Effector CD8-positive, alpha-beta T cell (primary cell): ENCODE data around the gene NELFB.
"Not testable (repeated sequence)": the region's sequence is repeated elsewhere in the genome, so short reads cannot be mapped to it uniquely, and the experiment has no call there.

ENCODE experiments used
- DNase-seq: peaks from one replicate; lab custom pipeline; 2025; lab: John Stamatoyannopoulos, UW

NELFB gene

DNA sequence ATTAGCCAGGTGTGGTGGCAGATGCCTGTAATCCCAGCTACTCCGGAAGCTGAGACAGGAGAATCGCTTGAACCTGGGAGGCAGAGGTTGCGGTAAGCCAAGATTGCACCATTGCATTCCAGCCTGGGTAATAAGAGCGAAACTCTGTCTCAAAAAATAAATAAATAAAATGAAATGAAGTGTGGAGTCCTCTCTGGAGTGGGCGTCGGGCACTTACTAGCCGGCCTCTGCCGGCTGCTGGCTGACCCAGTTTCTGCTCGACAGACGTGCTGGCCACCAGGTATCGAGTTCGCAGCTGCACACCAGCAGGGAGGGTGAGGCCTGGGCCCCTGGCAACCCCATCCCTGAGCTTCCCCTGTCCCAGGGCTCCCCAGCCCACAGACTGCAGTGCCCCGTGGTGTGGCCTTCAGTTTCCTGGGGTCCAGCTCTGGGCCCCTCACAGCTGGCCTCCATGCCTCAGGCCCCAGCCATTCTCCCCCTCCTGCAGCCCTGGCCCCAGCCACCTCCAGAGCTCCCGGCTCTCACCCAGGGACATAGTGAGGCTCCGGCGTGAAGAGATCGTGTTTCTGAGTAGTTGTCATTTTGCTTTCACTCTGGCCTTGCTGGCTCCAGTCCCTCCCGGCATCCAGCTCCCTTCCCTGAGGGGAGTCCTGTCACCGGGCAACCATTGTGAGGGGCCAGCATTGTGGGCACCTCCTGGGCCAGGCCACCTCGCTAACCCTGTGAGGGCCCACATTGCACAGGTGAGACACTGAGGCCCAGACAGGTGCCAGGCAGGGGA lies 7.8 kb upstream of the NELFB start:
- DNase-seq: no peak

DNA sequence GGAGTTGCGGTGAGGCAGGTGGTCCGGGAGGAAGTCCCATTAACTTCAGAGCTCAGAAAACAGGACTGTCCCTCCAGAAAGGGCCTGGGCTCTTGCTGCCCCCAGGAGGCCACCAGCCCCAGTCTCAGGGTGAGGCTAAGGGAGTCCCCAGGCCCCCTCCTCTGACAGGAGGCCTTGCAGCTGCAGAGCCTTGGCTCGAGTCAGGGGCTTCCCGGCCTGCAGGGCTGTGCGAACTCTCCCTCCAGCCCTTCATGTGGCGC lies 7.3 kb upstream of the NELFB start:
- DNase-seq: no peak

DNA sequence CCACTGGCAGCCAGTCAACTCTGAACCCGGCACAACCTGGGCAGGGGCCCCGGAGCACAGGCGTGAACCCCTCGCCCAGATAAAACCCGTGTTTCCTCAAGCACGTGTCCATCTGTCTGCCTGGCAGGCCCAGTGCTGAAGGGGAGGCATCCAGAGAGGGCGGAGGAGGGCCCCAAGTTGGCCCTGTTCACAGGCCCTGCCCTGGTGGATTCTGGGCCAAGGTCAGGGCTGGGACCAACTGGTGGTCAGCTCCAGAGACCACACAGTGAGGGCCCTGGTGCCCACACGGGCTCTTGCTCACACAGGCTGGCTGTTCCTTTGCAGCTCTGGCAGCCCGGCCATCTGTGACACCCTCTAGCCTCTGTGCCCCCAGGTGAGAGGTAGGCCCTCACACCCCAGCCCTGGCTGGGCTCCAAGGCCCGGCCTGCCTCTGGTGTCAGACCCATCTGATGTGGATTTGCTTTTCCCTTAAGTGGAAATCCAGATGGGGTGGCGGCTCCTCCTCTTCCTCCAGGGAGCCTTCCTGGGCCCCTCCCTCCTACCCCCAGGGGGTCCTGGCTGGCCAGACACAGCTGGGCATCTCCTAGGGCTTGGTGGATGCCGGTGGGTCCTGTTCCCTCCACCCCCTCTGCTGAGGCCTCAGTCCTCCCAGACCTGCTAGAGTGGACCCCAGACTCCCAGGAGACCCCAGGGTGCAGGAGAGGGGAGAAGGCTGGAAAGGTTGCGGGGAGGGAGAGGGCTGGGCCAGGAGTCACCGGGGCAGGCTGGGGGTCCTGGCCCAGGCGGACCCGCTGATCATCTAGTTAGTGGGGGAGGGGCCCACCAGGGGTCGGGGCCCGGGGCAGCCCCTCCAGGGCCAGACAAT lies 4.6 kb upstream of the NELFB start:
- no peak for DNase-seq

DNA sequence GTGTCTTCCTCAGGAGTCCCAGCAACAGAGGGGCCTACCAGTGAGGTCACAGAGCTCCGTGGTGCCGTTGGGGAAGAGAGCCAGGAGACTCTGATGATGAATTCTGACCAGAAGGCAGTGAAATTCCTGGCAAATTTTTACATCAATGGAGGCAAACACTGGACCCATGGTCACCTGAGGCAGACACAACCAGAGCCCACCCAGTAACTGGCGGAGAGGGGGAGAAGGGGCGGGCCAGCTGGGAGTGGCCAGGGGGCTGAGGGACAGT lies 4.0 kb upstream of the NELFB start, which contains the start of gene STPG3:
STPG3 (plus strand) TSS at position 93 of the 268 bp plus-strand sequence; CDS start at position 94, 1 bp downstream.
- DNase-seq: no peak

DNA sequence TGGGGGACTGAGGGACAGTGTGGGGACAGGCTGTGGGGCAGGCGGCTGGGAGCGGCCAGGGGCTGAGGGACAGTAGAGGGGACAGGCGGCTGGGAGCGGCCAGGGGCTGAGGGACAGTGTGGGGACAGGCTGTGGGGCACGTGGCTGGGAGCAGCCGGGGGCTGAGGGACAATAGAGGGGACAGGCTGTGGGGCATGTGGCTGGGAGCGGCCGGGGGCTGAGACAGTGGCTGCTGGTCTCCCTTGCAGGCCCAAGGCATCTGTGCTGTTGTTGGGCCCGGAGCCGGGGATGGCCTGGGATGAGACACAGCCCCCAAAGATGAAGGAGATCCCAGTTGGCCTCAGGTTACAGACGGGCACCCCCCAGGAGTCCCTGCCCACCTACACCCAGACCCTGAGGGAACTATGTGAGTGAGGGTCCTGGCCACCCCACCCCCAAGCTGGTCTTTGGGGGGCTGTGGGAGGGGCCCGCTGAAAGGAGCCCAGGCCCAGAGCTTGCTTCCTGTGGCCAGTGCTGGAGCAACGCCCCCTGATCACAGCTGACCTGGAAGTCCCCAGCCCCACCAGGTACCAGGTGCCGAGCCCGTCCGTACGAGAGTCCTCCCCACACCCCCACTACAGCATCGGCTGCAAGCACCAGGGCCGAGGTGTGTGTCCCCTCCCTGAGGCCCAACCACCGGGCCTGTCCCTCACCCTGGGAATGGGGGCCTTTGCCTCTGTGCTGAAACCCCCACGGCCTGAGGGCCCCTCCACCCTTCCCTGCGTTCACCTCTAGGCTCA lies 3.4 kb upstream of the NELFB start:
- DNase-seq: no peak

DNA sequence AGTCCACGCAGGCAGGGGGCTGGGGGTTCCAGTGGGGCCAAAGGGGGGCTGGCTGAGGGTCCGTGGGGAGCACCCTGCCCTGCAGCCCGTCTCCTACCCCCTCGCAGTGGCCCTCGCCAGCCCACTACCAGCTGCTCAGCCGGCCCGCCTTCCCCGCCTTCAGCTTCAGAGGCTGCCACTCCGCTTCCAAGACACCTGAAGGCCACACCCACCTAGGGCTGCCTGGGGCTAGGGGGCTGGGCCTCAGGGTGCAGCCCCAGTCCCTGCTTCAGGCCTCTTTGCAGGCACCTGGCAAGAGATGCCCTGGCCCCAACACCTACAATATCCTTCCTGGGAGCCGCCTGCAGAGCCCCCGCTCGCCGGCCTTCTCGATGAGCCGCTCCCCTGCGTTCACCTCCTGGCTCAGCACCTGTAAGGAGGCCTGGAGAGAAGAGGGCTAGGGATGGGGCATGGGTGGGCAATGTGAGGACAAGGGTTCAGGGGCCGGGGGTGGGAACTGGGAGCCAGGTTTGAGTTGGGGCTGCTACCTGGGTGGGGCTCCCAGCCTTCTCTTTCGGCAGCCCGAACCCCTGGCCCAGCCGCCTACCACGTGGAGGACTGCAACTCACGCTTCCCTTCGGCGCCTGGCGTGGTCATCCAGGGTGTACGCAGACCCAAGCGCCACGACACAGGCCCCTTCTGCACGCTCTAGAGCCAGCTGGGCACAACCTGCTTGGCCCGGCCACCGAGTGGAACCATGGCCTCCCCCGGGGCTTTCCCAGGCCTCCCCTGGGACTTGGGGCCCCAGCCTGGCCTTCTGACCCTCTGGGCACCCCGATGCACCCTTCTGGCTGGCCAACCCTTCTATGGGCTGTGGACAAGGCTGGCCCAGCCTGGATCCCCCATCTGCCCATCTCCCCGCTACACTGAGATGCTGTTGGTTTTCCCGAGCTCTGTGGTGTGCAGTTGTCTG lies 2.3 kb upstream of the NELFB start:
- no peak for DNase-seq

DNA sequence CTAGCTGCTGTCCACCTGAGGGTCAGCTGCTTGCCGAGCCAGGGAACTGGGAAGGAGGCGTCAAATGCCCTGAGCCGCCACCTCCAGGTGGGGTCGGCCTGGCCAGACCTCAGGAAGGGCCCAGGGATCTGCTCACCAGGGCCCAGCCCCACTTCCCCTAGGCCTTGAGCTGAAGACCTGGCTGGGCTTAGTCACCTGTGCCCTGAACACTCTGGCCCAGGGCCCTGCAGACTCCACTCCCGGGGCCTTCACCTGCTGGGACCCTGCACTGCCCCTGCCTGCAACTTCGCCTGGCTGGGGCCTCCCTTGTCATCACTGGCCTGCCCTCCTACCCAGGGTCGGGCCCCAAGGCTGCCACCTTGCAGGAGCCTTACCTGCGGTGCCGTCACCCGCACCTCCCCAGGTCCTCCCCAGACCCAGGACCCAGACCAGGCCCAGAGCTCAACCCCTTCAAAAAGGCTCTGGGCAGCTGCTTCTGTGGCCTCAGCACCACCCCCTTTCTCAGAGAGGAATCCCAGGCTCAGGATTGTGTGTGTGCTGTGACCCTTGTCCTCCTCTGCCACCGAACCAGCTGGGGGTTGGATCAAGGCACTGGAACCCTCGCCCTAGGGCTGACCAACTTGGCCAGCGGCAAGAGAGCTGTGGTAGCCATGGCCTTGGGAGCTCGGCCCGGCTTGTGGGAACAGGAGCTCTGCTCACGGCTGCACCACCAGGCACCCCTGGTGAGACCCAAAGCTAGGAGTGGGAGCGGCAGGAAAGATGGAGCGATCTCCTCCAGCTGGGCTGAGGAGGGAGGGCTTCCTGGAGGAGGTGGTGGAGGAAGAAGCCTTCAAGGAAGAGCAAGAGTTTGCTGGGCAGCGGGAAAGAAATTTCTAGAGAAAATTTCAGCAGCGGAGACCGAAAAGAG lies 1.2 kb upstream of the NELFB start:
- DNase-seq: no peak

DNA sequence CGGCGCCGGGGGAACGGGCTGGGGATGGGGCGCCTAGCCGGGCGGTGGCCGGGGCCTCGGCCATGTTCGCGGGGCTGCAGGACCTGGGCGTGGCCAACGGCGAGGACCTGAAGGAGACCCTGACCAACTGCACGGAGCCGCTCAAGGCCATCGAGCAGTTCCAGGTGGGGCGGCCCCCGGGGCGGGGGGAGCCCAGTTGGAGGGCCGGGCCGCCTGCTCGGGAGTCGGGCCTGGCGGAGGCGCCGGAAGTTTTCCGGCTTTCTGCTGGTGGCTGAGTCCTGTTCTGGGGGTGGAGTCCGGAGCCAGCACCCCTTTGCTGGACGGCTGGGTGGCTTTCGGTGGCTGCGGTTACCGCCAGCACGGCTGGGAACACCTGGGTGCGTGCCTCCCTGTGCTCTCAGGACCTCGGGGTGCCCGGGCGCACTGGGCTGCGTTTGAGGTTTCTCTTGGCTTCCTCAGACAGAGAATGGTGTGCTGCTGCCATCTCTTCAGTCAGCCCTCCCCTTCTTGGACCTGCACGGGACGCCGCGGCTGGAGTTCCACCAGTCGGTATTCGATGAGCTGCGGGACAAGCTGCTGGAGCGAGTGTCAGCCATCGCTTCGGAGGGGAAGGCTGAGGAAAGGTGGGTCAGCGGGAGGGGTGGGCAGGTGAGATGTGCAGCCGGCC lies 454 bp downstream of the NELFB start:
- DNase-seq: no peak

DNA sequence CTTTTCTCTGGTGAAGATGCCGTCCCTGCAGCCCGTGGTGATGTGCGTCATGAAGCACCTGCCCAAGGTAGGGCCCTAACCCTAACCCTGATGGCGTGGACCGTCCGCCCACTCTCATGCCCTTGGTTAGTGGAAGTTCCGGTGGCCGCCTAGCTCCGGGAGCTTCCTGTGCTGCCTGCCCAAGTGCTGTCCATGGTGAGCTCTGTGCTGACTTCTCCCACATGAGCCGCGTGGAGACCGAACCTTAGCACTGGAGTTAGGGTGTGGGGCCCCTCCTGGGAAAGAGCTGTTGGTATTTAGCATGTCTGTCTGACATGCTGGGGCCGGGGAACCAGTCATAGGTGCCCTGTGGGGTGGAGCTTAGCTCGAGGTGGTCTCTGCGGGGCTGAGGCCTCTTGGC lies 1.2 kb downstream of the NELFB start:
- no peak for DNase-seq

DNA sequence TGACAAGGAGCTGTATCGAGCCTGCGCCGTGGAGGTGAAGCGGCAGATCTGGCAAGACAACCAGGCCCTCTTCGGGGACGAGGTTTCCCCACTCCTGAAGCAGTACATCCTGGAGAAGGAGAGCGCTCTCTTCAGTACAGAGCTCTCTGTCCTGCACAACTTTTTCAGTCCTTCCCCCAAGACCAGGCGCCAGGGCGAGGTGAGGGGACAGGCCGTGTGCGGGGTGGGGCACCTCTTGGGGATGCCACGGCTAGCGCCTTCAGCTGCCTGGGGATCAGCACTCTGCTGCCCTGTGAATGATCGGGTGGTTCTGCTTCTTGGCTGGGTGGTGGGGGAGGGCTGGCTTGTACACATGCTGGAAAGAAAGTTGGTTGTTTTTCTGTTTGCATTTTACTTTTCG lies 1.7 kb downstream of the NELFB start:
- DNase-seq: no peak

DNA sequence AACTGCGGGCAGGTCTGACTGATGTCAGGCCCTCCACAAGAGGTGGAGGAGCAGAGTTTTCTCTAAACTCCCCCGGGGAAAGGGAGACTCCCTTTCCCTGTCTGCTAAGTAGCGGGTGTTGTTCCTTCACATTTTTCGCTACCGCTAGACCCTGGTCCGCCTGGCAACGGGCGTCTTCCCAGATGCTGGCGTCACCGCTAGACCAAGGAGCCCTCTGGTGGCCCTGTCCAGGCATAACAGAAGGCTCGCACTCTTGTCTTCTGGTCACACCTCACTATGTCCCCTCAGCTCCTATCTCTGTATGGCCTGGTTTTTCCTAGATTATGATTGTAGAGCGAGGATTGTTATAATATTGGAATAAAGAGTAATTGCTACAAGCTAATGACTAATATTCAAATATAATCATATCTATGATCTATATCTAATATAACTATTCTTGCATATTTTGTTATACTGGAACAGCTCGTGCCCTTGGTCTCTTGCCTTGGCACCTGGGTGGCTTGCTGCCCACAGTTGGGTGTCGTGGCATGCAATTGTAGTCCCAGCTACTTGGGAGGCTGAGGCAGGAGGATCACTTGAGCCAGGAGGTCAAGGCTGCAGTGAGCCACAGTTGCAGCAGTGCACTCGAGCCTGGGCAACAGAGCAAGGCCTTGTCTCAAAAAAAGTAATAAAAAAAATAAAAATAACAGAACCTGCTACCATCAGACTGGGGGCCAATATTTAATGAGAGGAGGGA lies 7.2 kb downstream of the NELFB start:
- DNase-seq: not testable (repeated sequence)

DNA sequence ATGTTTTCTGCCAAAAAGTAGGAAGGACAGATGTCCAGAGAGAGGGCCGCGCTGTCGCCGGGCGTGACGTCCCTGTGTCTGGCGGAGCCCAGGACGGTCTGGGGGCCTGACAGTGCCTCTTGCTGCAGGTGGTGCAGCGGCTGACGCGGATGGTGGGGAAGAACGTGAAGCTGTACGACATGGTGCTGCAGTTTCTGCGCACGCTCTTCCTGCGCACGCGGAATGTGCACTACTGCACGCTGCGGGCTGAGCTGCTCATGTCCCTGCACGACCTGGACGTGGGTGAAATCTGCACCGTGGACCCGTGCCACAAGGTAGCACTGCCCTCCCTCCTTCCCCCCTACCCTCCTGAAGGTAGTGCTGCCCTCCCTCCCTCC lies 7.8 kb downstream of the NELFB start:
- DNase-seq: no peak

DNA sequence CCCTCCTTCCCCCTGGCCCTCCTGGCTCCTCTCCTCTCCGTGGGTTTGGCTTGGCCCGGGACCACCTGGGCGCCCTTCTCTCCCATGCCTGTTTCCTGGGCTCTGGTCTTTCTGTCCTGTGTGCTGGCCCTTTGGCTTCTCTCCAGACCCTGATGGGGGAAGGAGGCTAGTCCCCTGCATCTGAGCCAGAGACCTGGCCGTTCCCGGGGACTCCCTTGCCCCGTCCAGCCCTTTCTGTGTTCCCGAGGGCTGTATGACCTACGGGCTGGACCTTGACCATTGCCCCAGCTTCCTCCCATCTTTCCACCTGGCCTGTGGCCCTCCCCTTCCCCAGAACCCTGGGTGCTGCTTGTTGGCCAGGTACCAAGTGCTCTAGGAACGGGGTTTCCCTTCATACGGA lies 8.4 kb downstream of the NELFB start:
- DNase-seq: no peak

DNA sequence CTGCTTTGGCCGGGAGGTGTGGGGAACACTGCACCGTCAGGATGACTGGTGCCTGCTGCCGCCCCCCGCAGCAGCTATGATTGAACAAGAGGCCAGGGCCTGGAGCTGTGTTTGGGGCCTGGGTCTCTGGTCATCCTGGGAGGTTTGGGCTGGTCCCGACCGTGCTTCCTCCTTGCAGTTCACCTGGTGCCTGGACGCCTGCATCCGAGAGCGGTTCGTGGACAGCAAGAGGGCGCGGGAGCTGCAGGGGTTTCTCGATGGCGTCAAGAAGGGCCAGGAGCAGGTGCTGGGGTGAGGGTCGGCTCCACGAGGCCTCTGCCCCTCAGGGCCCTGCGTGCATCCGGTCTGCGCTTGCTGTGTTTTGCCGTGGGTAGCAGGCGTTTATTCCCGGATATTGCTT lies 8.9 kb downstream of the NELFB start:
- no peak for DNase-seq

DNA sequence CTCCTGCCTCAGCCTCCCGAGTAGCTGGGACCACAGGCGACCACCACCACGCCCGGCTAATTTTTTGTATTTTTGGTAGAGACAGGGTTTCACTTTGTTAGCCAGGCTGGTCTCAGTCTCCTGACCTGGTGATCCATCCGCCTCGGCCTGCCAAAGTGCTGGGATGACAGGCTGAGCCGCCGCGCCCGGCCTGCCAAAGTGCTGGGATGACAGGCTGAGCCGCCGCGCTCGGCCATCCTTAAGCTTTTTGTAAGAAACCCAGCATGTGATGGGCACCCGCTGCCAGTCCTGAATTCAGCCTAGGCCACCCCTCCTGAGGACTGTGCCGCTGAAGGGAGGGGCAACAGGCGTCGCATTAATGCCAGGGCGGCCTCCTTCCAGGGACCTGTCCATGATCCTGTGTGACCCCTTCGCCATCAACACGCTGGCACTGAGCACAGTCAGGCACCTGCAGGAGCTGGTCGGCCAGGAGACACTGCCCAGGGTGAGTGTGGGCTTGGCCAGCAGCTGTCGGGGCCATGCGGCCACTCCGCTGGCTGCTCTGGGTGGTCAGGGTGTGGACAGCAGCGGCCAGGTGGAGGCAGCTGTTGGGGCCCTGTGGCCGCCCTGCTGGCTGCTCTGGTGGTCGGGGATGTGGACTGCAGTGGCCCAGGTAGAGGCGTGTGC lies 10.5 kb downstream of the NELFB start:
- no peak for DNase-seq

DNA sequence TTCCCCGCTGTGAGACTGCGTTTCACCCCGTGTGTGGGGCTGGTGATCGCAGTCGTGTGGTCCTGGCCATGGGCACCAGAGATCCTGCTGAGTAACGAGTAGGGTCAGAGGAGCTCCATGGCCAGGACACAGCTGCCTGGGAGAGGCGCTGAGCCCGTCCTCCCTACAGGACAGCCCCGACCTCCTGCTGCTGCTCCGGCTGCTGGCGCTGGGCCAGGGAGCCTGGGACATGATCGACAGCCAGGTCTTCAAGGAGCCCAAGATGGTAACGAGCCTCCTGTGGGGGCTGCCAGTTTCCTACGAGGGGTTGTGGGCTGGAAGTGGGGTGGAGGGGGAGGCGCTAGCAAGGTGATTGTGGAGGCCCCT lies 11.0 kb downstream of the NELFB start:
- DNase-seq: no peak

DNA sequence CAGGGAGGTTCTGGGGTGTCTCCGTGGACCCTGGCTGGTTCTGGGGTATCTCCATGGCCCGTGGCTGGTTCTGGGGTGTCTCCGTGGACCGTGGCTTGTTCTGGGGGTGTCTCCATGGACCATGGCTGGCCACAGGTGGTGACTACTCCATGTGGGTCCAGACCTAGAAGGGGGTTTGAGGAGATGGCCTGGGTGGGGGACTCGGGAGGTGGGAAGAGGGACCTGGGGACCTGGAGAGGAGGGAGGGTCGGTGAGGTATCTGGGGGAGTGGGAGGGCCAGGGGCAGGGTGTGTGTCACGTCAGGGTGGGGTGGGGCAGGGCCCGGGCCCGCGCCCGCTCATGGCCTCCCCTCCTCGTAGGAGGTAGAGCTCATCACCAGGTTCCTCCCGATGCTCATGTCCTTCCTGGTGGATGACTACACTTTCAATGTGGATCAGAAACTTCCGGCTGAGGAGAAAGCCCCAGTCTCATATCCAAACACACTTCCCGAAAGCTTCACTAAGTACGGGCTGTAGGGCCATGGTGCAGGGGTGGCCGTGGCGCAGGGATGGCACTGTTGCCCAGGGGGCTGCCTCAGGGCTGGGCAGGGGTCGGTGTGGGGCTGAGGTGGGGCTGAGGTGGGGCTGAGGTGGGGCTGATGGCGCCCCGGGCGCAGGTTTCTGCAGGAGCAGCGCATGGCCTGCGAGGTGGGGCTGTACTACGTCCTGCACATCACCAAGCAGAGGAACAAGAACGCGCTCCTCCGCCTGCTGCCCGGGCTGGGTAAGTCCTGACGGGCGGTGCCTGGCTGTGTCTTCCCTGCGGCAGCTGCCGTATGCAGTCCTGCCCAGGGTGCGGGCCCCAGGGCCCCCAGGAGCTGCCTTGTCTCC lies 11.7 kb downstream of the NELFB start:
- DNase-seq: no peak

DNA sequence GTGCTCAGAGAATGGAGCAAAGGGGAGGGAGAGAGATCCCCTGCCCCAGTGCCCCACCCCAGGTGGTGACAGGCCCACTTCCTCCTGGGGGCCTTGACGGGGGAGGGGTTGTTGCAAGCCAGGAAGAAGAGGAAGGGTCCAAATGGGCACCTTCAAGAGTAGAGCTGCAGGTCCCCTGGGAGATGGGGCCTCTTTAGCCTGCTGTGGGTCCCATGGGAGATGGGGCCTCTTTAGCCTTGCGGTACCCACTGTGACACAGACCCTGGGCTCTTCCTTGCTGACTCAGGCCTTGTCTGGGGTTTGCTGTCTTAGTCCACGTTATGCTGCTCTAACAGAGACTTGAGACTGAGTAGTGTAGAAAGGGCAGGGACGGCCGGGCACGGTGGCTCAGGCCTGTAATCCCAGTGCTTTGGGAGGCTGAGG lies 12.8 kb downstream of the NELFB start:
- no peak for DNase-seq
